Metanephros (tissue), 1 donor: ENCODE measurements around the gene ARHGDIB. TPM values are rescaled to one million over a fixed set of nuclear protein-coding genes. Genes with fewer than 3 reads are reported as not detected.

Experiments used
- total RNA-seq: library from RNA; depleted of rRNA; stranded (reverse); fragments of >200 nt; gene quantifications from one replicate; pipeline ENCODE4 v1.2.3, GENCODE V29; 2014

Gene ARHGDIB
- 40.1 TPM for total RNA-seq

DNA sequence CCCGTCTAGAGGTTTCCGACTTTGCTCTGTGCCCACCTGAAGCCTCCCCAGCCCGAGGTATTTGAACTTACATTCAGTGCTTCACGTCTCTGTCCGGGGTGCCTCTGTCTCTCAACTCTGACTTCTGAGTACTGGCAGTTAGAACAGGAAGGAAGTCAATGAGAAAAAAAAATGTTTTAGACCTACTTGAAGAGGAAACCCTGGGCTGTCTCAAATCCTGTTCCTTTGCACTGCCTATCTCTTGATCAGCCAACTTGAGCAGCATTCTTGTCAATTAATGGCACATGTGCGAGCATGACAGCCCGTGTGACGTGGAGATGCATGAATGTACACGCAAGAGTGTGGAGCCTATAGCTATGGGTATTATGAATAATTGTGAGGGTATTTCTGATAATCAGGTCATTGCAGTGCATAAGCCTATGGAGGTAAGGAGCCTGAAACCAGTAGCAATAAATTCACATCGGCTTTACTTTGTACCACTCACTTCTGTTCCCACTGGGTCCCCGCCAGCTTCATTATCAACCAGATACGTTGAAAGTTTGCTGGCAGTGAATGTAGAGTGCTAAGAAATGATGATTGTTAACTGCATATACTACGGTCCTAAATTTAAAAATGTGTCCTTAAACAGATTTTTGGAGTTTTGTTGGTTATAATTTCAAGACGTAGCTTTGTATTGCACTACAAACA is at the start of gene ARHGDIB:
TSS of gene ARHGDIB (minus strand) at position 136 of the 687 bp plus-strand sequence. CDS start 10,889 bp downstream, outside the sequence.

DNA sequence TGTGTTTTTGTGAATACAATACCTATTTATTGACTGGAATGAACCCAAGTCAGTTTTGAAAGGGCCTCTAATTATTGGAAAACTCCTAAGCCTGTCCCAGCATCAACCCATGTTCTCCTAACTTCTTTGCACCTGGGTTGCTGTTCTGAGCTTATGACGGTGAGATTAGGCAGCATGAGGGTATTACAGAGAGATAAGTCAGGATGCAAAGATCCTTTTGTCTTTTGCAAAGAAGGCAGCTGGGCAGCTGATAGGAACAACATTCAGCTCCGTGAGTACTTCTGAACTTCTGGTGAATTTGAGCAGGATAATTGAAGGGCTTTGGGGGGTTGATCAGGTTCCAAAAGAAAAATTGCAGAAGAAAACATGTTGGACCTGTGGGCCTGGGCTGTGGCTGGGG is 11.4 kb upstream of the ARHGDIB start, which contains the start of gene PDE6H:
TSS of gene PDE6H (plus strand) at position 227 of the 400 bp plus-strand sequence. CDS start 4,971 bp downstream, outside the sequence.

DNA sequence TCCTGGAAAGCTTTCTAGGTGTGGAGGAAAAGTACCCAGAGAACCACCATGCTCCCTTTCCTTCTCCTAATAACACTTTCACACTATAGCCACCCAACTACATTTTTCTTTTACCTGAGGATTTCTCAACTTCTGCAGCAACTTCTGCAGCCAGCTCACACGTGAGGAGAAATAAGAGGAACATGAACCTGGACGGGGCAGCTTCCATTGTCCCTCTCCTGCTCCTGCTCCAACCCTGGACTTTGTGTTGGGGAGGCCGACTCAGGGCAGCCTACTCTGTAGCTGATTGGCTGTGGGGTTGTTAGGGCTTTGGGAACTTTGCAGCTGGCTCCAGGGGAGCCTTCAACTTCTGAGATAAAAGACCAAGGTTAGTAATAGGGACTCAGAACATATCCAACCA is 23.1 kb downstream of the ARHGDIB start, which contains the start of gene ERP27:
TSS of gene ERP27 (minus strand) at position 237 of the 400 bp plus-strand sequence. CDS start at position 208, 29 bp downstream.

Other genes with a start within 250 kb of the ARHGDIB start
- gene WBP11, start 158.1 kb downstream of the ARHGDIB start, total RNA-seq = 28.4 TPM
- gene C12orf60, start 157.9 kb downstream of the ARHGDIB start, total RNA-seq = 2.7 TPM
- gene SMCO3, start 147.4 kb downstream of the ARHGDIB start, total RNA-seq = 3.3 TPM
- gene ART4, start 118.1 kb downstream of the ARHGDIB start, total RNA-seq = 2.7 TPM
- 54.7 TPM for gene MGP, start 75.7 kb downstream of the ARHGDIB start, total RNA-seq
- 14.0 TPM for gene ERP27, start 23.1 kb downstream of the ARHGDIB start, total RNA-seq
- not detected for gene PDE6H, start 11.4 kb upstream of the ARHGDIB start, total RNA-seq